Fibroblast of villous mesenchyme (primary cell): Measurements from ENCODE around the gene COIL. TPM values are rescaled to one million over a fixed set of nuclear protein-coding genes. Genes with fewer than 3 reads are reported as not detected.
"Not testable (repeated sequence)": the region's sequence is repeated elsewhere in the genome, so short reads cannot be mapped to it uniquely, and the experiment has no call there.

Experiments used
- DNase-seq: peaks from one replicate; pipeline ENCODE4 v3.0.0-alpha.2; 2010; ENCODE audit warnings: low read depth
- H3K4me3 ChIP-seq: 2 replicates; pipeline ENCODE4 v1.5.1; 2011; ENCODE audit warnings: low read depth, mild to moderate bottlenecking, low read length
- CTCF ChIP-seq: IDR thresholded peaks from 2 replicates; pipeline ENCODE4 v1.5.1; 2012; ENCODE audit warnings: low read depth, mild to moderate bottlenecking, low read length; ENCODE audit not compliant: insufficient read depth
- total RNA-seq: library from RNA; depleted of rRNA; stranded (reverse); fragments of >200 nt; gene quantifications from 2 replicates; pipeline ENCODE4 v1.2.3, GENCODE V29; 2012

Gene COIL
- total RNA-seq, 1 donor, result 17.7 TPM

- no peak for TF ChIP-seq CTCF
- no peak overlapping the region for H3K4me3 ChIP-seq
- no peak for DNase-seq
Observed at GRCh38 chr17:56988901-56989572, 28.2 kb upstream of the COIL start.

GRCh38 chr17:56987283-56987834, 26.5 kb upstream of the COIL start:
- H3K4me3 ChIP-seq, result no peak overlapping the region
- no peak for TF ChIP-seq CTCF
- no peak for DNase-seq

GRCh38 chr17:56985371-56986162, 24.7 kb upstream of the COIL start:
- H3K4me3 ChIP-seq, result no peak overlapping the region
- TF ChIP-seq CTCF, result no peak
- DNase-seq, result no peak

- no peak overlapping the region for H3K4me3 ChIP-seq
- DNase-seq, result no peak
- no peak for TF ChIP-seq CTCF
Observed at GRCh38 chr17:56983366-56983765, 22.5 kb upstream of the COIL start.

GRCh38 chr17:56982312-56982711, 21.5 kb upstream of the COIL start:
- TF ChIP-seq CTCF, result no peak
- no peak overlapping the region for H3K4me3 ChIP-seq
- no peak for DNase-seq

GRCh38 chr17:56980526-56980925, 19.7 kb upstream of the COIL start:
- not testable (repeated sequence) for H3K4me3 ChIP-seq, DNase-seq

DNA sequence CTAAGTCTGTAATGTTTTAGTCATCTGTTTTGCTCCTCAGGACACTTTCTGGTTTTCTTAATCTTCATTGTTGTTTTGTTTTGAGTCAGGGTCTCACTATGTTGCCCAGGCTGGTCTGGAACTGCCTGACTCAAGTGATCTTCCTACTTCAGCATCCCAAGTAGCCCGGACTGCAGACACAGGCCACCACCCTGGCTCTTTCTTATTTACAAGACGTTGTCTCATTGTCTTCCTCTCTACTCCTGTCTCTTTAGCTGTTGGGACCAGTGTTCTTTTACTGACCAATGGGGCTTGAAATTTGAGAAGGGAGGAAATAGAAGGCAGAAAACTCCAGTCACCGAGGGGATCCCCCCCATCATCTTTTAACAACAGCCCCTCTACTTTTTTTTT, 18.2 kb upstream of the COIL start:
- no peak for TF ChIP-seq CTCF
- H3K4me3 ChIP-seq, result peak overlapping the region; percentile 0
- DNase-seq, result no peak
